ENCODE results near the gene CD40LG.

Gene CD40LG

GRCh38 chrX:136647677-136648360 lies at the start of gene CD40LG:
Gene CD40LG (plus strand): TSS chrX:136648158. CDS start chrX:136648249, 91 bp downstream.
- no peak for DNase-seq
- TF ChIP-seq POLR2A (IDR thresholded peaks at IDR 0.05; ENCODE audit: low read length), result no peak
- TF ChIP-seq GATA1 (IDR thresholded peaks at IDR 0.05; ENCODE audit: low read depth, low read length), result no peak

GRCh38 chrX:136598631-136599030 lies 49.3 kb upstream of the CD40LG start:
- DNase-seq, result no peak
- TF ChIP-seq POLR2A (IDR thresholded peaks at IDR 0.05; ENCODE audit: low read length) (no peak), GATA1 (IDR thresholded peaks at IDR 0.05; ENCODE audit: low read depth, low read length) (no peak)

- TF ChIP-seq GATA1 (IDR thresholded peaks at IDR 0.05; ENCODE audit: low read depth, low read length) (no peak), POLR2A (IDR thresholded peaks at IDR 0.05; ENCODE audit: low read length) (no peak)
- no peak for DNase-seq
Measured at GRCh38 chrX:136600059-136600458, 47.9 kb upstream of the CD40LG start.

- TF ChIP-seq POLR2A (IDR thresholded peaks at IDR 0.05; ENCODE audit: low read length) (no peak), GATA1 (IDR thresholded peaks at IDR 0.05; ENCODE audit: low read depth, low read length) (no peak)
- no peak for DNase-seq
Measured at GRCh38 chrX:136607236-136607635, 40.7 kb upstream of the CD40LG start.

- peak; percentile 5 to 27 for DNase-seq
- TF ChIP-seq POLR2A (IDR thresholded peaks at IDR 0.05; ENCODE audit: low read length) (no peak), GATA1 (IDR thresholded peaks at IDR 0.05; ENCODE audit: low read depth, low read length) (no peak)
Measured at GRCh38 chrX:136608295-136608933, 39.5 kb upstream of the CD40LG start.

- no peak for DNase-seq
- no peak for TF ChIP-seq POLR2A (IDR thresholded peaks at IDR 0.05; ENCODE audit: low read length)
Measured at GRCh38 chrX:136616987-136617685, 30.8 kb upstream of the CD40LG start.

GRCh38 chrX:136619899-136620505 lies 28.0 kb upstream of the CD40LG start:
- no peak for TF ChIP-seq POLR2A (IDR thresholded peaks at IDR 0.05; ENCODE audit: low read length)
- no peak for TF ChIP-seq GATA1 (IDR thresholded peaks at IDR 0.05; ENCODE audit: low read depth, low read length)
- no peak for DNase-seq

GRCh38 chrX:136620780-136621179 lies 27.2 kb upstream of the CD40LG start:
- no peak for DNase-seq
- TF ChIP-seq GATA1 (IDR thresholded peaks at IDR 0.05; ENCODE audit: low read depth, low read length) (no peak), POLR2A (IDR thresholded peaks at IDR 0.05; ENCODE audit: low read length) (no peak)

GRCh38 chrX:136622568-136622967 lies 25.4 kb upstream of the CD40LG start:
- no peak for DNase-seq
- TF ChIP-seq POLR2A (IDR thresholded peaks at IDR 0.05; ENCODE audit: low read length) (no peak), GATA1 (IDR thresholded peaks at IDR 0.05; ENCODE audit: low read depth, low read length) (no peak)

GRCh38 chrX:136623396-136623795 lies 24.6 kb upstream of the CD40LG start:
- no peak for DNase-seq
- TF ChIP-seq POLR2A (IDR thresholded peaks at IDR 0.05; ENCODE audit: low read length) (no peak), GATA1 (IDR thresholded peaks at IDR 0.05; ENCODE audit: low read depth, low read length) (no peak)

- no peak for TF ChIP-seq POLR2A (IDR thresholded peaks at IDR 0.05; ENCODE audit: low read length)
- TF ChIP-seq GATA1 (IDR thresholded peaks at IDR 0.05; ENCODE audit: low read depth, low read length), result no peak
- no peak for DNase-seq
Measured at GRCh38 chrX:136625246-136625645, 22.7 kb upstream of the CD40LG start.

GRCh38 chrX:136626237-136626636 lies 21.7 kb upstream of the CD40LG start:
- no peak for DNase-seq
- no peak for TF ChIP-seq POLR2A (IDR thresholded peaks at IDR 0.05; ENCODE audit: low read length)
- TF ChIP-seq GATA1 (IDR thresholded peaks at IDR 0.05; ENCODE audit: low read depth, low read length), result no peak

GRCh38 chrX:136626891-136627290 lies 21.1 kb upstream of the CD40LG start:
- no peak for TF ChIP-seq GATA1 (IDR thresholded peaks at IDR 0.05; ENCODE audit: low read depth, low read length)
- no peak for TF ChIP-seq POLR2A (IDR thresholded peaks at IDR 0.05; ENCODE audit: low read length)
- DNase-seq, result no peak

GRCh38 chrX:136627409-136627808 lies 20.5 kb upstream of the CD40LG start:
- DNase-seq, result no peak
- TF ChIP-seq GATA1 (IDR thresholded peaks at IDR 0.05; ENCODE audit: low read depth, low read length) (no peak), POLR2A (IDR thresholded peaks at IDR 0.05; ENCODE audit: low read length) (no peak)
